HTERT RPE-1 (cell line): ENCODE measurements around the gene TDRD1.
"Not testable (repeated sequence)": the region's sequence is repeated elsewhere in the genome, so short reads cannot be mapped to it uniquely, and the experiment has no call there.

Source experiments
- in situ Hi-C: fragments of 300-500 bp; cut with MboI; formaldehyde crosslinking; loops from 4 replicates; pipeline ENCODE4 v1.14.3; 2020; ENCODE audit warnings: low sequenced_read_pairs

The TDRD1 gene, protein sequence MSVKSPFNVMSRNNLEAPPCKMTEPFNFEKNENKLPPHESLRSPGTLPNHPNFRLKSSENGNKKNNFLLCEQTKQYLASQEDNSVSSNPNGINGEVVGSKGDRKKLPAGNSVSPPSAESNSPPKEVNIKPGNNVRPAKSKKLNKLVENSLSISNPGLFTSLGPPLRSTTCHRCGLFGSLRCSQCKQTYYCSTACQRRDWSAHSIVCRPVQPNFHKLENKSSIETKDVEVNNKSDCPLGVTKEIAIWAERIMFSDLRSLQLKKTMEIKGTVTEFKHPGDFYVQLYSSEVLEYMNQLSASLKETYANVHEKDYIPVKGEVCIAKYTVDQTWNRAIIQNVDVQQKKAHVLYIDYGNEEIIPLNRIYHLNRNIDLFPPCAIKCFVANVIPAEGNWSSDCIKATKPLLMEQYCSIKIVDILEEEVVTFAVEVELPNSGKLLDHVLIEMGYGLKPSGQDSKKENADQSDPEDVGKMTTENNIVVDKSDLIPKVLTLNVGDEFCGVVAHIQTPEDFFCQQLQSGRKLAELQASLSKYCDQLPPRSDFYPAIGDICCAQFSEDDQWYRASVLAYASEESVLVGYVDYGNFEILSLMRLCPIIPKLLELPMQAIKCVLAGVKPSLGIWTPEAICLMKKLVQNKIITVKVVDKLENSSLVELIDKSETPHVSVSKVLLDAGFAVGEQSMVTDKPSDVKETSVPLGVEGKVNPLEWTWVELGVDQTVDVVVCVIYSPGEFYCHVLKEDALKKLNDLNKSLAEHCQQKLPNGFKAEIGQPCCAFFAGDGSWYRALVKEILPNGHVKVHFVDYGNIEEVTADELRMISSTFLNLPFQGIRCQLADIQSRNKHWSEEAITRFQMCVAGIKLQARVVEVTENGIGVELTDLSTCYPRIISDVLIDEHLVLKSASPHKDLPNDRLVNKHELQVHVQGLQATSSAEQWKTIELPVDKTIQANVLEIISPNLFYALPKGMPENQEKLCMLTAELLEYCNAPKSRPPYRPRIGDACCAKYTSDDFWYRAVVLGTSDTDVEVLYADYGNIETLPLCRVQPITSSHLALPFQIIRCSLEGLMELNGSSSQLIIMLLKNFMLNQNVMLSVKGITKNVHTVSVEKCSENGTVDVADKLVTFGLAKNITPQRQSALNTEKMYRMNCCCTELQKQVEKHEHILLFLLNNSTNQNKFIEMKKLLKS

DNA sequence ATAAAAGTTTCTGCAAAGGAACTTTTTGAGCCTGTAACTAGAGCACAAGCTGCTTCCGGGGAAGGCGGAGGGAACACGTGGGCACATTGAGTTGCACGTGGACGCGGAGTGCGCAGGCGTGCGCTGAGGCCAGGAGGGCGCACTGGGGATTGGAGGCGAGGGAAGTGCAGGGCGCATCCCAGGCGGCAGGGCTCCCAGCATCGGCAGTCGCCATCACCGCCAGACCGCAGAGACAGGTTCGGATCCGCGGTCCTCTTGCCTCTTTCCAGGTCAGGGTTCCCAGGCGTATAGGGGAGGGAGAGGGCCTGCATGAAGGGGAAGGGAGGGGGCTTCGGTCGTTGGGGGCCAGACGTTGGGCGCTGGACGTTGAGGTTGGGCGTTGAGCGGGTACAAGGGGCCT, at the start of gene TDRD1:
TSS of gene TDRD1 (plus strand) at position 206 of the 400 bp plus-strand sequence. CDS start 8,479 bp downstream, outside the sequence.
- in situ Hi-C loops: no loop called here

DNA sequence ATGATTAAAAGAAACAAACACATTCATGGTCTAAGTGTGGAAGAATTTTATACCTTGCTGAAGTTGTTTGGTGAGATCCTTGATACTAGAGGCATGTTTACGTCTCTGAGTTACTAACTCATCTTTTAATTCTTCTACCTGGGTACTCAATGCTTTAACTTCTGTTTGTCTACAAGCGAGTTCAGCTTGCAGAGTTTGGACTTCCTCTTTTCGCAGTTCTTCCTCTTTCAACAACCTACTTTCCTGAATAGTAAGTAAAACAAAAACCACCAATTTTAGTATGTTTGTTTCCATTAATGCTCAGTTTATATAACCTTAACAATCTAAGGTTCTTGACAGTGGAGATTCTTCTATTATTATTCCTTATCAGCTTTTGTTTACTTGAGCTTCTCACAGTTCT, 48.1 kb upstream of the TDRD1 start:
- in situ Hi-C loops: no loop called here

DNA sequence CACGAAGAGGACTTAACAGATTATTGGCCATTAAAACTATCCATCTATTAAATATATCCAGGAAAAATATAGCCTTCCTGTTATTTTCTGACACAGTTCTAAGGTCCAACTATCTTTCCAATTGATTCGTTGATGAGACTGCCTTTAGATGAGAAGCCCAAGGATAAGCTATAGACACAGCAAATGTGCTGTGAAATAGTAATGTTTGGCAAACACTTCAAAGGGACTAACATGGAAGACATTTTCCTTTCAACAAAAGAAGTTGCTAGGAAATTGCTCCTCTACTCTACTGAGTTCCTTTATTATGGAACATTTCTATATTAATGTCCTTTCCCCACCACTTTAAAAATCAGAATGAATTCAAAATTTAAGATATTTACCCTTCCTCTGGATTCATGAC, 43.7 kb upstream of the TDRD1 start:
- in situ Hi-C loops: no loop called here

DNA sequence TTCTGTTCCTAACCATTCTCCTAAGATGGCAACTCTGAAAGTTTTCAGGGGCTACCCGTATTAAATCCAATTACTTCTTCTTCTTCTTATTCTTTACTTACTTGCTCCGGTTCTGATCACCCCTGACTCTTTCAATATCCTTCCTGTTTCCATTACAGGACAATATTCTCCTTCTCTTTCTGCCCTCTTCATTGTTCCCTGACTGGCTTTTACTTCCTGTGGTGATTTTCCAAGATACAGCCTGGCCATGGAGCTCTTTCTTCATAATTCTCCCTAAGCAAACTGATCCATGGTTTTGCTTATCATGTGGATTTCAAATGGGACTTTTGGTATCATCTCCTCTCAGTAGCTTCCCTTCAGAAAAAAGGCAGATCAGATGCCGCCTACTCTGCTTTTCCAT, 40.6 kb upstream of the TDRD1 start:
- in situ Hi-C loops: no loop called here

DNA sequence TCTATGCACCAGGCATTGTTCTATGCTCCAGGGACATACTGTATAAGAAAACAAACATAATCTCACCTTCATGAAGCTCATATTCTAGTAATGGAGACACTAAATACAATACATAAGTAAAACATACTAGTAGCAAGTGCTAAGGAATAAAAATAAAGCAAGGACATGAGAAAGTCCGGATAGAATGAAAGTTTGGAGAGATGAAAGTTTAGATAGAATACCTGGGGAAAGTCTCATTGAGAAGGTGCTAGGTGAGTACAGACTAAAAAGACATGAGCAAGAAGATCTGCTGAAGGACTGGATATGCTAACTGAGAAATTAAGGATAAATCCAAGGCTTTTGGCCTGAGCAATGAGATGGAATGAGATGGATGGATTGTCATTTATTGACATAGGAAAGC, 39.1 kb upstream of the TDRD1 start:
- in situ Hi-C loops: no loop called here

DNA sequence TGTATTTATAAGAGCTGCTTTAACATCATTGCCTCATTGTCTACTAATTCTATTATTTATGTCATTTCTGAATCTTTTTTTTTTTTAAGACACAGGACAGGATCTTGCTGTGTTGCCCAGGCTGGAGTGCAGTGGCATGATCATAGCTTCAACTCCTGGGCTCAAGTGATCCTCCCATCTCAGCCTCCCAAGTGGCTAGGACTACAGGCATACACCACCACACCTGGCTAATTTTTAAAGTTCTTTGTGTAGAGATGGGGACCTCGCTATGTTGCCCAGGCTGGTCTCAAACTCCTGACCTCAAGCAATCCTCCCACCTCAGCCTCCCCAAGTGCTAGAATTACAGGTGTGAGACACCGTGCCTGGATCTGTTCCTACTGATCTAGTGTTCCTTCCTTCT, 38.3 kb upstream of the TDRD1 start:
- in situ Hi-C loops: not testable (repeated sequence)

DNA sequence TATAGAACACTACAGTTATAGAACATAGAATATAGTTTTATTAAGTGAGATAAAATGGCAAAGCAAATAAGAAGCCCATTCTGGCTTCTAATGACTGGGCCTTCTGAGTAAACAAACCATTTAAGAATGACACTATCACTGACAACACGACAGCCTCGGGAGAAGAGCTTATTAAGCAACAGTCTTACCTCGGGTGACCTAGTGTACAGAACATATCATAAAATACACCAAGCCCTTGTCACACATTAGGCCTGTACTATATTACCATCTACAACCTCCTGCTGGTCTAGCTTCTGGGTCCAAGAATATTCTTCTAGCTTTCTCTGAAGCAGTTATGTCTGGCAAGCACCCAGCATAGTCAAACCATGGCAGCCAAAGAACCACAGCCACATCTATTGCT, 37.1 kb upstream of the TDRD1 start:
- in situ Hi-C loops: no loop called here

DNA sequence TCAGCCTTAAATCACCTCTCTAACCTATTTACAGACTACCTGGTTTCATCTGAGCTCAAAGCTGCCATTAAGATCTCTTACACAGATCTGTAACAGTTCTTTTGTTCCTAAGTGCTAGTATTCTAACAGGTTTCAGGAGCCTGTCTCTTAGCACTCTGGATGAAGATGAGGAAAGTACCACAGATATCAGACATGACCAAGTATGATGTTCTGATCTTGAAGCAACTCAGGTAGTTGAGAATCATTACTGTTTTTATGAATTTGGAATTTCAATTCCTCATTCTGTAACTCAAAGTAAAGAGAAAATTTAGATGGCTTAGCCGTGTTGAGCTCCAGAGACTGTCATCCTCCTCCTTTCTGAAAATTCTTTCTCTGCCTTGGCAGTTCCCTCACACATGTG, 36.0 kb upstream of the TDRD1 start:
- in situ Hi-C loops: no loop called here

DNA sequence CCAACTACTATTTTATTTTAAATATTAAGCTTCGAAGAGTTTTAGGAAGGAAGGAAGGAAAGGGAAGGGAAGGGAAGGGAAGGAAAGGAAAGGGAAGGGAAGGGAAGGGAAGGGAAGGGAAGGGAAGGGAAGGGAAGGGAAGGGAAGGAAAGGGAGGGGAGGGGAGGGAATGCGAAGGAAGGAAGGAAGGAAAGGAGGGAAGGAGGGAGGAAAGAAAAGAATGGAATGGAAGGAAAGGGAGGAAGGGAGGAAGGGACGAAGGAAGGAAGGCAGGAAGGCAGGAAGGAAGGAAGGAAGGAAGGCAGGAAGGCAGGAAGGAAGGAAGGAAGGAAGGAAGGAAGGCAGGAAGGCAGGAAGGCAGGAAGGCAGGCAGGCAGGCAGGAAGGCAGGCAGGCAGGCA, 29.7 kb upstream of the TDRD1 start:
- in situ Hi-C loops: not testable (repeated sequence)

DNA sequence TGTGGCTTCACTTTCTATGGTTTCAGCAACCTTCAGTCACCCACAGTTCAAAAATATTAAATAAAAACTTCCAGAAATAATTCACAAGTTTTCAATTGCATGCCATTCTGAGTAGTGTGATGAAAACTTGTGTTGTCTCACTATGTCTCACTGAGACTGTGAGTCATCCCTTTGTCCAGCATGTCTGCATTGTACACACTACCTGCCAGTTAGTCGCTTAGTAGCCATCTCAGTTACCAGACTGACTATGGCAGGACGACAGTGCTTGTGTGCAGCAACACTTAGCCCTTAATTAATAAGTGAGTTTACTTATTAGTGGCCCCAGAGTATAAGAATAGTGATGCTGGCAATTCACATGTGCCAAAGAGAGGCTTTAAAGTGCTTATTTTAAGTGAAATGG, 27.7 kb upstream of the TDRD1 start:
- in situ Hi-C loops: no loop called here

DNA sequence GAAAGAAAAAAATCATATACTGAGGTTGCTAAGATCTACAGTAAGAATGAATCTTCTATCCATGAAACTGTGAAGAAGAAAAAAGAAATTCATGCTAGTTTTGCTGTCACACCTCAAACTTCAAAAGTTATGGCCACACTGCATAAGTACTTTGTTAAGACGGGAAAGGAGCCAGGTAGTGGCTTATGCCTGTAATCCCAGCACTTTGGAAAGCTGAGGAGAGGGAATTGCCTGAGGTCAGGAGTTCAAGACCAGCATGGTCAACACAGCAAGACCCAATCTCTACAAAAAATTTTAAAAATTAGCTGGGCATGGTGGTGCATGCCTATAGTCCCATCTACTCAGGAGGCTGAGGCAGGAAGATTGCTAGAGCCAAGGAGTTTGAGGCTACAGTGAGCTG, 27.3 kb upstream of the TDRD1 start:
- in situ Hi-C loops: no loop called here

DNA sequence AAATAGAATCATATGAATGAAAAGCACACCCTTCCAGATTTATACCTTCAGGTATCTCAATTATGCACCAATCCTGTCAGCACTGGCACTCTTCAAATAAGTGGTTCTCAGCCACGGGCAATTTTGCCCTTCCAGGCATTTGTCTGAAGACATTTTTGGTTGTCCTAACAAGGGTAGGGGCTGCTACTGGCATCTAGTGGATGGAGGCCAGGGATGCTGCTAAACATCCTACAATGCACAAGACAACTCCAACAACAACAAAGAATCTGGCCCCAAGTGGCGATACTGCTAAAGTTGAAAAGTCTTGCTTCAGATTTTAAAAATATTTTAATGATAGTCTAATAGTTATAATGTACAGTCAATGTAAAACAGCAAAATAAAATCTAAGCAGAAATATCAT, 21.2 kb upstream of the TDRD1 start:
- in situ Hi-C loops: no loop called here

DNA sequence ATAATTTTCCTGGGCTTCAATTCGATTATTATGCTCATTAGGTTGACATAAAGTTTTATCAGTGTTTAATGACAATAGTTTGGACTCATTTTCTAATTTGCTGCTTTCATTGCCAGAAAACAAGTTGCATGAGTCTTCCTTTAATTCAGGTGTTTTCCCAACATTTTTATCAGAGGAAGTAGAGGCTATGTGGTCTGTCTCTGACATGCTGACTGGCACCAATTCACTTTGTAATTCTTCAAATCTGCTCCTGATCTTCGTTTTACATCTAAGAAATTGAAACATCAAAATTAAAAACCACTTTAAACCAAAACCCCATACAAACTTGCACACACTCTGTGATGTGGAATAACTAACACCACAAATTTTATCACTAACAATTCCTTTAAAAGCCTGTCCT, 16.1 kb upstream of the TDRD1 start:
- in situ Hi-C loops: no loop called here

DNA sequence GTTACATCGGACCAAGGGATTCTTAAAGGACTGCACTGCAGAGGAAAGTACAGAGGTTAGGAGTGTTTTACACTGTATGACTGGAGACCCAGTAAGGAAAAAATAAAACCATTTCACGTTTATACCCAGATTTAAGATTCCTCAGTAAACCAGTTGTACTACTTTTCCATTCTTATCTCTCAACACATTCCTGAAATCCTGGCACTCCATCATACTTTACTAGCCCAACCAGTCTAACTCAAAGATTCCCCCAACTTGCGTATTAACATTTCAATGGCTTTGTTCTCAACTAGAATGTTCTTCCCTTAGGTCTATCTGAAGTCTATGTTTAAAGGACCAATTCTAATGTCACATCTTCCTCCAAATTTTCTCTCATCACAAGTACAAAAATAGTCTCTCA, 13.1 kb upstream of the TDRD1 start:
- in situ Hi-C loops: no loop called here

DNA sequence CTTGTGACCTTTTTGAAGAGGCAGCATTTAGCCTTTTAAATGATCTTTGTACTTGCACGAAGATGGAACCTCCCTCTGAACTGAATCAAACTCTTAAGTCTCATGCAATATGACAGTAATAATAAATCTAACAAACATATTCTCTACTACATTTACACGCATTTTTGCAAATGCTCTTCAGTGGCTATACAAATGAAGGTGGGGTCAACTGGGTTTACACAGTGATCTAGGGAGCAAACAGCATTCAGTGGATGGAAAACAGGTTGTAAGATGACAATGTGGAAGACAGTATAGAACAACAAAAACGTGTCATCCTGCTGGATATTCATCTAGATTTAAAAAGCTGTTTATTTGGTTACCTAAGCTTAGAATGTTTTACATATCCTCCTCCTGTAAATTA, 12.7 kb upstream of the TDRD1 start:
- in situ Hi-C loops: no loop called here

DNA sequence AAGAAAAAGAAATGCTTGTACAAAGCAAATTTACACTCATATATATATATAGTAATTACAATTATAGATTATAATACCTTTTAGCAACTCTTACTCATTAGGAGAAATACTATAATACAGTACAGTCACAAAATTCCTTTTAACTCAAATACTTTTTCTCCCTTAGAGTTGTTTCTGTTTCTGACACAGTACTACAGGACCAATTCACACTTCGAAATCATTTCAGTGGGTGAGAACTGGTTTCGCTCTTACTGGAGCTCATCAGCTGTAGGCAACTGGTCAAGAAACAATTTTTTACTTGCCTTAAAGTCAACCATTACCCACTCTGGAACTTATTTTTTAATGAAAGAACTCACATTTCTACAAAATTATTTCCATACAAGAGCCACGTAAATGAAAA, 11.2 kb upstream of the TDRD1 start:
- in situ Hi-C loops: no loop called here

DNA sequence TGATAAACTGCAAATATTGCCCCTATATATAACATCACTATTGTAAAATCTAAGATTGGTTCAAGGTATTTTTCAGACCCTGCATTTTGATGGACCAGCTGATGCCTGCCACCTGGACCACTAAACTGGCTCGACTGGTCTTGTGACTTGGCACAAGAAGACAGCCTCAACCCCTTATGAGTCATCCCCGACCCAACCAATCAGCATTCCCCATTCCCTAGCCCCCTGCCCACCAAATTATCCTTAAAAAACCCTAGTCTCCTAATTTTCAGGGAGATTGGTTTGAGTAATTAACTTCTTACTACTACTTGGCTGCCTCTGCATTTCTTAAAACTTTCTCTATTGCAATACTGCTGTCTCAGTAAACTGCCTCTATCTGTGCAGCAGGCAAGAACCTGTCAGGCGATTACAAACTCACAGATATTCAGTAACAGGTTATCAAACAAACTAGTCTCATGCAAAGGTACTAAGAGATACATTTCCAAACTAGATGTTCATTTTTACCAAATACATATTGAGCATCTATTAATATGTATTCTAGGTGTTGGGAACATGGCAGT, 10.6 kb upstream of the TDRD1 start:
- in situ Hi-C loops: no loop called here

DNA sequence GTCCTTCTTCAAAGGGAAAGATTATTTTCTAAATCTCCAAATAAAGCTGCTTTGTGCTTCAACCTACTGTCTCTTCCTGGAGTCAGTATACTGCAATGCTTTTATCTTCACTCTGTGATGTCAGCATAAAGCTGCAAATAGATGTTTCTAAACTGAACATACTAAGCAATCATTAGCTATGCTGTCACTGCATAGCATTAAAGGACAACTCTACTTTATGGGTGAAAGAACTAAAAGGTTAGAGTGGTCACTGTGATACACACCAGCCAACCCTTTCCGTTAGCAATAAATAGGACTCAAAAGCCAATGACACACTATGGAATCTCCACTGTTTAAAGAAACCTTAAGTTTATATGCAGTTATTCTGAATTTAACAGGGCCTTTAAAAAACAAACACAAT, 6.9 kb upstream of the TDRD1 start:
- in situ Hi-C loops: no loop called here

DNA sequence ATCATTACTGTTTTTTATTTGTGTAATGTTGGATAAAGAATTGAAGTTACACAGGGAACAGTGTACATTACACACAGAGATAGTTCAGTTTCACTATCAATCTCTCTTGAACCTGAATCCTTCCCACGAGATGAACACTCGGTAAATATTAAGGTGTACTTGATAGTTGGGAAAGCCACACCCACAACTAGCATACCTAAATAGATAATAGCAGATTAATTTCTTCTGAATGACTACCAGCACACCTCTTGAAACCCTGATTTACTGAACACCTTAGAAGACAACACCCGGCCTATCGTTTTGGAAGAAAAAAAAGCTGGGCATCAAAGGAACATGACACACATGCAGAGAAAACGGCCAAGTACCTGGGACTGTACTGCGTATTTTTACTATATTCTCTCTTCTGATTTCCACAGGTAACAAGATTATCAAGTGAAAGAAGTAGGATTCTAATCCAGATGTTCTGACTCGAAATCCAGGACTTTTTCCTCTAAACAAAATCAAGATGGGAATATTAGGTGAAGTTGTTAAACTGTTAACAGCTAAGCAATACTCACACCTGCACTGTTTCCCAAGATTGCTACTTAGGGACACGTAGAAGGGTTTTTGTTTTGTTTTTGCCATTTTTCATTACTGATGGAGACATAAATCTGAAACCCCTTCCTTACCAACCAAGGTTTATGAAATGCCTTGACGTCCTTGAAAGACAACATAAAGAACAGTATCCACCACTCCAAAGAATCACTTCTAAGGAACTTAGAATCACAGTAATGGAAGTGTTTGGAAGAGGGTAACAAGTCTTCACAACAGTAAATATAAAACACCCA, 6.2 kb upstream of the TDRD1 start:
- in situ Hi-C loops: no loop called here

DNA sequence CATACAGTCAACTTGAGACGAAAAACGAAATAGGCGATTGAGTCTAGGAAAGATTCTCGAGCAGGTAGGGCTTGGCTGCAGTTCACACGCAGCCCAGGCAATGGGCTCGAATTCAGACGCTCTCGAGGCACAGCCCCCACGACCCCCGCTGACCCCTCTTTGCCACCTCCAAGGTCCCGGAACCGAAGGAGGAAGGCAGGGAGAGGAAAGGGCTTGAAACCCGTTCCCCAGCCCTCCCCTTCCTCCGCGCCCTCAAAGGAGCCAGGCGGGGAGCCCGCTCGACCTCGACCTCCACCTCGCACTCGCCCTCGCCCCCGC, 5.6 kb upstream of the TDRD1 start:
- in situ Hi-C loops: no loop called here
